Neural cell (in vitro differentiated cells): ENCODE results near the gene FEN1. TPM values are rescaled to one million over a fixed set of nuclear protein-coding genes. Genes with fewer than 3 reads are reported as not detected.

Experiments used
- H2AFZ ChIP-seq: fragments of 200-600, 300-800 bp; sonication (generic), shearing (Covaris generic); 2 replicates; pipeline ENCODE4 v1.6.0; 2014; ENCODE audit warnings: low read depth, mild to moderate bottlenecking, antibody characterized with exemption, low read length, moderate library complexity
- H3F3A ChIP-seq: fragments of 200-600 bp; shearing (Covaris generic); 2 replicates; pipeline ENCODE4 v1.6.1; 2016; ENCODE audit warnings: mild to moderate bottlenecking, moderate library complexity, mixed read lengths, antibody characterized with exemption, low read length; ENCODE audit not compliant: insufficient read depth, poor library complexity, severe bottlenecking
- H3K27ac ChIP-seq: fragments of 200-600, 300-800 bp; sonication (generic), shearing (Covaris generic); 2 replicates; pipeline ENCODE4 v1.5.1; 2014; ENCODE audit warnings: mild to moderate bottlenecking, low read length, moderate library complexity
- H3K27me3 ChIP-seq: fragments of 300-800, 200-600 bp; sonication (generic), shearing (Covaris generic); 2 replicates; pipeline ENCODE4 v1.6.0; 2014; ENCODE audit warnings: mild to moderate bottlenecking, low read depth, low read length, moderate library complexity; ENCODE audit not compliant: insufficient read depth
- H3K36me3 ChIP-seq: fragments of 300-800, 200-600 bp; sonication (generic), shearing (Covaris generic); 2 replicates; pipeline ENCODE4 v1.5.1; 2014; ENCODE audit warnings: mild to moderate bottlenecking, antibody characterized with exemption, low read length, moderate library complexity; ENCODE audit not compliant: insufficient read depth
- H3K4me2 ChIP-seq: fragments of 300-800, 200-600 bp; sonication (generic), shearing (Covaris generic); 2 replicates; pipeline ENCODE4 v1.6.0; 2014; ENCODE audit warnings: mild to moderate bottlenecking, low read length
- H3K4me3 ChIP-seq: fragments of 300-800, 200-600 bp; sonication (generic), shearing (Covaris generic); 2 replicates; pipeline ENCODE4 v1.5.1; 2014; ENCODE audit warnings: mild to moderate bottlenecking, low read length, moderate library complexity
- H3K79me2 ChIP-seq: fragments of 200-600 bp; shearing (Covaris generic); replicated peaks from 2 replicates; pipeline ENCODE4 v1.6.0; 2014; ENCODE audit warnings: mild to moderate bottlenecking, low read length, moderate library complexity; ENCODE audit not compliant: insufficient read depth
- H3K9ac ChIP-seq: fragments of 300-800, 200-600 bp; sonication (generic), shearing (Covaris generic); 2 replicates; pipeline ENCODE4 v1.6.1; 2016; ENCODE audit warnings: mild to moderate bottlenecking, low read length, mixed read lengths
- H3K9me2 ChIP-seq: fragments of 200-600 bp; shearing (Covaris generic); 2 replicates; pipeline ENCODE4 v1.6.1; 2016; ENCODE audit warnings: mild to moderate bottlenecking, low read length, mixed read lengths; ENCODE audit not compliant: insufficient read depth
- H3K9me3 ChIP-seq: fragments of 200-600, 300-800 bp; sonication (generic), shearing (Covaris generic); 2 replicates; pipeline ENCODE4 v1.6.1; 2016; ENCODE audit warnings: mild to moderate bottlenecking, mixed run types, low read length, moderate library complexity, mixed read lengths
- H4K20me1 ChIP-seq: fragments of 200-600 bp; shearing (Covaris generic); 2 replicates; pipeline ENCODE4 v1.6.1; 2016; ENCODE audit warnings: mild to moderate bottlenecking, mixed run types; ENCODE audit not compliant: insufficient read depth
- CTCF ChIP-seq: fragments of 450-650 bp; IDR thresholded peaks from 2 replicates; pipeline ENCODE4 v1.5.1; 2014; ENCODE audit warnings: antibody characterized with exemption, mild to moderate bottlenecking, moderate library complexity; ENCODE audit not compliant: poor library complexity, severe bottlenecking
- EP300 ChIP-seq: fragments of 450-650 bp; conservative IDR thresholded peaks from 2 replicates; pipeline ENCODE4 v1.6.1; 2014; ENCODE audit warnings: antibody characterized with exemption, mild to moderate bottlenecking, moderate library complexity; ENCODE audit not compliant: poor library complexity, severe bottlenecking
- EZH2 ChIP-seq: fragments of 200-600, 300-800 bp; shearing (Covaris generic), sonication (generic); IDR thresholded peaks from 2 replicates; pipeline ENCODE4 v1.6.1; 2014; ENCODE audit warnings: antibody characterized with exemption, low read length, borderline replicate concordance, mild to moderate bottlenecking; ENCODE audit not compliant: insufficient read depth, poor library complexity, severe bottlenecking
- MXI1 ChIP-seq: fragments of 450-650 bp; conservative IDR thresholded peaks from 2 replicates; pipeline ENCODE4 v1.6.1; 2014; ENCODE audit warnings: antibody characterized with exemption, mild to moderate bottlenecking; ENCODE audit not compliant: poor library complexity, severe bottlenecking
- POLR2AphosphoS5 ChIP-seq: IDR thresholded peaks from 2 replicates; pipeline ENCODE4 v1.6.1; 2012
- RAD21 ChIP-seq: fragments of 450-650 bp; conservative IDR thresholded peaks from 2 replicates; pipeline ENCODE4 v1.6.1; 2014; ENCODE audit warnings: antibody characterized with exemption, mild to moderate bottlenecking, moderate library complexity
- REST ChIP-seq: IDR thresholded peaks from 2 replicates; pipeline ENCODE4 v1.6.1; 2012; ENCODE audit warnings: borderline replicate concordance
- SMC3 ChIP-seq: fragments of 450-650 bp; conservative IDR thresholded peaks from 2 replicates; pipeline ENCODE4 v1.6.1; 2014; ENCODE audit warnings: antibody characterized with exemption, mild to moderate bottlenecking, moderate library complexity; ENCODE audit not compliant: poor library complexity
- TAF1 ChIP-seq: IDR thresholded peaks from 2 replicates; pipeline ENCODE4 v1.6.1; 2012; ENCODE audit warnings: low read depth
- polyA plus RNA-seq: library from polyadenylated mRNA; depleted of rRNA; stranded (reverse); fragments of >200 nt; gene quantifications from 2 replicates; pipeline ENCODE4 v1.2.3, GENCODE V29; 2014

FEN1 gene
- polyA plus RNA-seq, 1 donor from 2014 or later = 27.2 TPM

- Histone ChIP-seq H3K36me3 (peaks cover 12% of the 10 kb centered on the region), H4K20me1 (no peaks in the 10 kb centered on the region), H3K4me3 (peak overlapping the region; percentile 99), H3K27ac (peak overlapping the region; percentile 93), H3K4me2 (peak overlapping the region; percentile 75), H2AFZ (peak overlapping the region; percentile 70), H3K9me3 (no peaks in the 10 kb centered on the region), H3K9me2 (no peaks in the 10 kb centered on the region), H3K79me2 (peaks cover 29% of the 10 kb centered on the region), H3K9ac (peak overlapping the region; percentile 97), H3K27me3 (no peaks in the 10 kb centered on the region), H3F3A (no peaks in the 10 kb centered on the region)
- TF ChIP-seq POLR2AphosphoS5 (peak; percentile 46), TAF1 (no peak), SMC3 (no peak), RAD21 (no peak)
Measured at GRCh38 chr11:61814247-61814957, 21.7 kb downstream of the FEN1 start.

GRCh38 chr11:61814958-61815789 lies 22.5 kb downstream of the FEN1 start:
- Histone ChIP-seq H2AFZ (peak overlapping the region; percentile 70), H3K27ac (peak overlapping the region; percentile 93), H3K4me2 (peak overlapping the region; percentile 75)

More at GRCh38 chr11:61814958-61815789, 22.5 kb downstream of the FEN1 start:
- TF ChIP-seq REST (peak; percentile 42), SMC3 (peak; percentile 7), POLR2AphosphoS5 (peak; percentile 91), CTCF (no peak), RAD21 (no peak), EZH2 (no peak), EP300 (peak; percentile 48), TAF1 (peak; percentile 36), MXI1 (peak; percentile 31)
- Histone ChIP-seq H3K9me2 (no peaks in the 10 kb centered on the region), H3F3A (no peaks in the 10 kb centered on the region), H3K4me3 (peak overlapping the region; percentile 99), H3K9ac (peak overlapping the region; percentile 97), H3K27me3 (no peaks in the 10 kb centered on the region), H3K79me2 (peaks cover 36% of the 10 kb centered on the region), H3K9me3 (no peaks in the 10 kb centered on the region), H3K36me3 (peaks cover 12% of the 10 kb centered on the region), H4K20me1 (no peaks in the 10 kb centered on the region)
